GM23338 (cell line): ENCODE results near the gene TPCN2. TPM values are rescaled to one million over a fixed set of nuclear protein-coding genes. Genes with fewer than 3 reads are reported as not detected.

ENCODE experiments used
- ATAC-seq: fragments of 200-7000 bp; cut with Tn5 transposase; 3 replicates; pipeline ENCODE4 v1.9.1; 2020
- DNase-seq: peaks from one replicate; pipeline ENCODE4 v3.0.0-alpha.2; 2015; ENCODE audit warnings: low spot score
- H2AFZ ChIP-seq: fragments of 200-600 bp; sonication (generic); 2 replicates; pipeline ENCODE4 v1.8.0; 2016; ENCODE audit warnings: antibody characterized with exemption, mild to moderate bottlenecking, moderate library complexity
- H3F3A ChIP-seq: fragments of 200-600 bp; sonication (generic); replicated peaks from 2 replicates; pipeline ENCODE4 v1.8.0; 2017; ENCODE audit warnings: antibody characterized with exemption, mixed run types, low read depth
- H3K27ac ChIP-seq: fragments of 200-600 bp; sonication (generic); 2 replicates; pipeline ENCODE4 v1.6.1; 2016; ENCODE audit warnings: low read depth
- H3K27me3 ChIP-seq: fragments of 200-600 bp; sonication (generic); 2 replicates; pipeline ENCODE4 v1.8.0; 2016; ENCODE audit warnings: mild to moderate bottlenecking, mixed run types, moderate library complexity; ENCODE audit not compliant: insufficient read depth
- H3K36me3 ChIP-seq: fragments of 200-600 bp; sonication (generic); 2 replicates; pipeline ENCODE4 v1.8.0; 2016; ENCODE audit warnings: mild to moderate bottlenecking; ENCODE audit not compliant: insufficient read depth
- H3K4me1 ChIP-seq: fragments of 200-600 bp; sonication (generic); 2 replicates; pipeline ENCODE4 v1.8.0; 2016; ENCODE audit warnings: mild to moderate bottlenecking, moderate library complexity; ENCODE audit not compliant: insufficient read depth
- H3K4me2 ChIP-seq: fragments of 200-600 bp; sonication (generic); 2 replicates; pipeline ENCODE4 v1.7.1; 2017; ENCODE audit warnings: mixed run types
- H3K4me3 ChIP-seq: fragments of 200-600 bp; sonication (generic); 2 replicates; pipeline ENCODE4 v1.6.1; 2016; ENCODE audit warnings: mixed run types
- H3K79me2 ChIP-seq: fragments of 200-600 bp; sonication (generic); replicated peaks from 2 replicates; pipeline ENCODE4 v1.8.0; 2017; ENCODE audit warnings: mild to moderate bottlenecking; ENCODE audit not compliant: insufficient read depth
- H3K9me2 ChIP-seq: fragments of 200-600 bp; sonication (generic); 2 replicates; pipeline ENCODE4 v1.8.0; 2017; ENCODE audit not compliant: insufficient read depth
- H4K20me1 ChIP-seq: fragments of 200-600 bp; sonication (generic); replicated peaks from 2 replicates; pipeline ENCODE4 v1.8.0; 2017; ENCODE audit warnings: mild to moderate bottlenecking; ENCODE audit not compliant: insufficient read depth
- H3K27ac Mint-ChIP-seq: 2 replicates; pipeline ENCODE4 v1.8.0; 2020; ENCODE audit warnings: inconsistent platforms, mild to moderate bottlenecking, moderate library complexity, mixed read lengths
- H3K27me3 Mint-ChIP-seq: 3 replicates; pipeline ENCODE4 v1.8.0; 2022; ENCODE audit warnings: low read depth, mild to moderate bottlenecking, moderate library complexity, mixed read lengths, inconsistent platforms; ENCODE audit not compliant: insufficient read depth, poor library complexity
- H3K36me3 Mint-ChIP-seq: 3 replicates; pipeline ENCODE4 v1.8.0; 2021; ENCODE audit warnings: low read depth, mild to moderate bottlenecking, inconsistent platforms, moderate library complexity, mixed read lengths
- H3K4me1 Mint-ChIP-seq: 3 replicates; pipeline ENCODE4 v1.8.0; 2020; ENCODE audit warnings: mild to moderate bottlenecking, inconsistent platforms, mixed read lengths
- H3K4me3 Mint-ChIP-seq: 3 replicates; pipeline ENCODE4 v1.8.0; 2021; ENCODE audit warnings: moderate library complexity, mild to moderate bottlenecking, inconsistent platforms, mixed read lengths
- H3K9me3 Mint-ChIP-seq: 3 replicates; pipeline ENCODE4 v1.8.0; 2020; ENCODE audit warnings: moderate library complexity, mild to moderate bottlenecking, inconsistent platforms, mixed read lengths
- CREB1 ChIP-seq: fragments of 250-450 bp; sonication (Bioruptor Pico); IDR thresholded peaks from 2 replicates; pipeline ENCODE4 v1.5.0; 2020; ENCODE audit warnings: low read depth, mild to moderate bottlenecking, moderate library complexity
- EZH2 ChIP-seq: fragments of 200-600 bp; sonication (generic); IDR thresholded peaks from one replicate; pipeline ENCODE4 v1.8.0; 2017; ENCODE audit warnings: antibody characterized with exemption, mild to moderate bottlenecking, low read depth; ENCODE audit not compliant: unreplicated experiment
- NANOG ChIP-seq: IDR thresholded peaks from 2 replicates; pipeline ENCODE4 v1.6.1; 2016; ENCODE audit warnings: antibody characterized with exemption, borderline replicate concordance
- POLR2AphosphoS5 ChIP-seq: IDR thresholded peaks from 2 replicates; pipeline ENCODE4 v1.6.1; 2016; ENCODE audit warnings: antibody characterized with exemption, low read depth
- STAT1 ChIP-seq: IDR thresholded peaks from one replicate; pipeline ENCODE4 v1.6.1; 2016; ENCODE audit warnings: antibody characterized with exemption; ENCODE audit not compliant: unreplicated experiment
- polyA plus RNA-seq: library from polyadenylated mRNA; unstranded; fragments of >200 nt; fragmentation: Nextera tagmentation; extraction: Ambion mirVana; gene quantifications from 2 replicates; pipeline ENCODE4 v1.2.1, GENCODE V29; 2016
- total RNA-seq: library from RNA; depleted of rRNA; stranded (reverse); fragments of >200 nt; shearing (Covaris generic); gene quantifications from 2 replicates; pipeline ENCODE4 v1.2.3, GENCODE V29; 2014
- TF ChIP-seq, protein P1 (sequence below): fragments of 250-450 bp; sonication (Bioruptor Pico); IDR thresholded peaks from 2 replicates; pipeline ENCODE4 v1.5.0; 2020; ENCODE audit warnings: mild to moderate bottlenecking, moderate library complexity
- TF ChIP-seq, protein P2 (sequence below): IDR thresholded peaks from 2 replicates; pipeline ENCODE4 v1.6.1; 2016; ENCODE audit warnings: antibody characterized with exemption
- TF ChIP-seq, protein P3 (sequence below), 2 experiments: fragments of 200-600 bp in 1 of 2; sonication (generic) in 1 of 2; conservative IDR thresholded peaks; 2 replicates each; pipeline versions ENCODE4 v1.5.1 to v1.6.1; 2016 to 2017; ENCODE audit warnings: antibody characterized with exemption in 2 of 2, low read depth in 2 of 2, mild to moderate bottlenecking in 2 of 2, moderate library complexity in 1 of 2

Gene TPCN2
- total and polyA plus RNA-seq, 2 experiments from 2014 or later, result 5.8 to 14.7 TPM

DNA sequence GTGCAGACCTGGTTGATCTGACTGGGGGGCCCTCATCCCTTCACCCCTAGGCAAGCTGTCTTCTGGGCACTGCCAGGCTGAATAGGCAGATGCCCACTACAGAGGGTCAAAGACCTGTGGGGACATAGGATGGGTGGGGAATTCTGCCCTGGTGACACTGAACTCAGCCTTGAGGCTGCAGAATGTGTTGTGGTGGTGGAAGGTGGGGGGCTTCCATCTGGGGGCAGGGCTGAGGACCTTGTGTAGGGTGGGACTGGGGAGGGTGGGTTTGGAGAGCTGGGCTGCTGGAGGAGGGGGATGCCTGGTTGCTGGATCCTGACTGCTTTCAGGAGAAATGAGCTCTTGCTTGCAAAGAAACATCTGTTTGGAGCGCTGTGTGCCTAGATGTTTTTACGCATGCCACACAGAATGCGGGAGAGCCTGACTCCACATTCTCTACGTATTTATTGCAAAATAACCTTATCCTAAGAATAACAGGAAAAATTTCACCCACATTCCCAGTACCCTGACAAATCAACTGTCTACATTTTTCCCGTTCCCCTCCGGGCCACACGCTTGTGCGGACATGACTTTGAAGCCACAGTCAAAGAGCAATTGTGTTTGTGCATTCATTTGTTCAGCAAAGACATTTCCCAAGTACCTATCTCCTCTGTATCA is 125.3 kb downstream of the TPCN2 start (continued):
- TF ChIP-seq, protein P1, sequence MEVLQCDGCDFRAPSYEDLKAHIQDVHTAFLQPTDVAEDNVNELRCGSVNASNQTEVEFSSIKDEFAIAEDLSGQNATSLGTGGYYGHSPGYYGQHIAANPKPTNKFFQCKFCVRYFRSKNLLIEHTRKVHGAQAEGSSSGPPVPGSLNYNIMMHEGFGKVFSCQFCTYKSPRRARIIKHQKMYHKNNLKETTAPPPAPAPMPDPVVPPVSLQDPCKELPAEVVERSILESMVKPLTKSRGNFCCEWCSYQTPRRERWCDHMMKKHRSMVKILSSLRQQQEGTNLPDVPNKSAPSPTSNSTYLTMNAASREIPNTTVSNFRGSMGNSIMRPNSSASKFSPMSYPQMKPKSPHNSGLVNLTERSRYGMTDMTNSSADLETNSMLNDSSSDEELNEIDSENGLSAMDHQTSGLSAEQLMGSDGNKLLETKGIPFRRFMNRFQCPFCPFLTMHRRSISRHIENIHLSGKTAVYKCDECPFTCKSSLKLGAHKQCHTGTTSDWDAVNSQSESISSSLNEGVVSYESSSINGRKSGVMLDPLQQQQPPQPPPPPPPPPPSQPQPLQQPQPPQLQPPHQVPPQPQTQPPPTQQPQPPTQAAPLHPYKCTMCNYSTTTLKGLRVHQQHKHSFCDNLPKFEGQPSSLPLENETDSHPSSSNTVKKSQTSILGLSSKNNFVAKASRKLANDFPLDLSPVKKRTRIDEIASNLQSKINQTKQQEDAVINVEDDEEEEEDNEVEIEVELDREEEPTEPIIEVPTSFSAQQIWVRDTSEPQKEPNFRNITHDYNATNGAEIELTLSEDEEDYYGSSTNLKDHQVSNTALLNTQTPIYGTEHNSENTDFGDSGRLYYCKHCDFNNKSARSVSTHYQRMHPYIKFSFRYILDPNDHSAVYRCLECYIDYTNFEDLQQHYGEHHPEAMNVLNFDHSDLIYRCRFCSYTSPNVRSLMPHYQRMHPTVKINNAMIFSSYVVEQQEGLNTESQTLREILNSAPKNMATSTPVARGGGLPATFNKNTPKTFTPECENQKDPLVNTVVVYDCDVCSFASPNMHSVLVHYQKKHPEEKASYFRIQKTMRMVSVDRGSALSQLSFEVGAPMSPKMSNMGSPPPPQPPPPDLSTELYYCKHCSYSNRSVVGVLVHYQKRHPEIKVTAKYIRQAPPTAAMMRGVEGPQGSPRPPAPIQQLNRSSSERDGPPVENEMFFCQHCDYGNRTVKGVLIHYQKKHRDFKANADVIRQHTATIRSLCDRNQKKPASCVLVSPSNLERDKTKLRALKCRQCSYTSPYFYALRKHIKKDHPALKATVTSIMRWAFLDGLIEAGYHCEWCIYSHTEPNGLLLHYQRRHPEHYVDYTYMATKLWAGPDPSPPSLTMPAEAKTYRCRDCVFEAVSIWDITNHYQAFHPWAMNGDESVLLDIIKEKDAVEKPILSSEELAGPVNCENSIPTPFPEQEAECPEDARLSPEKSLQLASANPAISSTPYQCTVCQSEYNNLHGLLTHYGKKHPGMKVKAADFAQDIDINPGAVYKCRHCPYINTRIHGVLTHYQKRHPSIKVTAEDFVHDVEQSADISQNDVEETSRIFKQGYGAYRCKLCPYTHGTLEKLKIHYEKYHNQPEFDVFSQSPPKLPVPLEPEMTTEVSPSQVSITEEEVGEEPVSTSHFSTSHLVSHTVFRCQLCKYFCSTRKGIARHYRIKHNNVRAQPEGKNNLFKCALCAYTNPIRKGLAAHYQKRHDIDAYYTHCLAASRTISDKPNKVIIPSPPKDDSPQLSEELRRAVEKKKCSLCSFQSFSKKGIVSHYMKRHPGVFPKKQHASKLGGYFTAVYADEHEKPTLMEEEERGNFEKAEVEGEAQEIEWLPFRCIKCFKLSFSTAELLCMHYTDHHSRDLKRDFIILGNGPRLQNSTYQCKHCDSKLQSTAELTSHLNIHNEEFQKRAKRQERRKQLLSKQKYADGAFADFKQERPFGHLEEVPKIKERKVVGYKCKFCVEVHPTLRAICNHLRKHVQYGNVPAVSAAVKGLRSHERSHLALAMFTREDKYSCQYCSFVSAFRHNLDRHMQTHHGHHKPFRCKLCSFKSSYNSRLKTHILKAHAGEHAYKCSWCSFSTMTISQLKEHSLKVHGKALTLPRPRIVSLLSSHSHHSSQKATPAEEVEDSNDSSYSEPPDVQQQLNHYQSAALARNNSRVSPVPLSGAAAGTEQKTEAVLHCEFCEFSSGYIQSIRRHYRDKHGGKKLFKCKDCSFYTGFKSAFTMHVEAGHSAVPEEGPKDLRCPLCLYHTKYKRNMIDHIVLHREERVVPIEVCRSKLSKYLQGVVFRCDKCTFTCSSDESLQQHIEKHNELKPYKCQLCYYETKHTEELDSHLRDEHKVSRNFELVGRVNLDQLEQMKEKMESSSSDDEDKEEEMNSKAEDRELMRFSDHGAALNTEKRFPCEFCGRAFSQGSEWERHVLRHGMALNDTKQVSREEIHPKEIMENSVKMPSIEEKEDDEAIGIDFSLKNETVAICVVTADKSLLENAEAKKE (CRISPR knock-in tag), result no peak

DNA sequence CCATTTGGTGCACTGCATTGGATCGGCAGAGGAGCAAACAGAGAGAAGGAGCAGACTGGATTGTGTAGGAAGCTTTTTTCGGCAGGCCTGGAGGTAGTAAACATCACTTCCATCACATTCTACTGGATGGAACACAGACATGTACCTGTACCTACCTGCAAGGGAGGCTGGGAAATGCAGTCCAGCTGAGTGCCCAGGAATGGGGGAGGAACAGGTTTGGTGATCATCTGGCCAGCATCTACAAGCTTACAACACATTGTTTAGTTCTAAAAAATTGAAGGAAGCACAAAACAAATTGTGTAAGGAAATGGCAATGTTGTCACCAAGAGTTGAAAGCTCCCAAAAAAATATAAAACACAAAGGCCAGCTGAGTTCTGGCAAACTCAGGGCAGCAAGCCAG is 126.1 kb downstream of the TPCN2 start:
- Histone ChIP-seq H3K36me3 (no peaks in the 10 kb centered on the region), H3K4me1 (no peaks in the 10 kb centered on the region), H3K79me2 (no peaks in the 10 kb centered on the region), H3K27ac (no peak overlapping the region), H3K4me2 (no peak overlapping the region), H3F3A (no peaks in the 10 kb centered on the region), H3K9me2 (no peaks in the 10 kb centered on the region; the same call in 1 of the 2 replicates), H2AFZ (no peak overlapping the region), H3K4me3 (no peak overlapping the region), H4K20me1 (no peaks in the 10 kb centered on the region), H3K27me3 (no peaks in the 10 kb centered on the region)
- Mint-ChIP-seq H3K4me1 (no peaks in the 10 kb centered on the region), H3K27me3 (peaks cover 8% of the 10 kb centered on the region), H3K36me3 (no peaks in the 10 kb centered on the region), H3K9me3 (peaks cover 5% of the 10 kb centered on the region; the same call in 2 of the 3 replicates), H3K27ac (no peak overlapping the region), H3K4me3 (no peak overlapping the region)
- DNase-seq (no peak), ATAC-seq (no peak)
- TF ChIP-seq, protein P2, sequence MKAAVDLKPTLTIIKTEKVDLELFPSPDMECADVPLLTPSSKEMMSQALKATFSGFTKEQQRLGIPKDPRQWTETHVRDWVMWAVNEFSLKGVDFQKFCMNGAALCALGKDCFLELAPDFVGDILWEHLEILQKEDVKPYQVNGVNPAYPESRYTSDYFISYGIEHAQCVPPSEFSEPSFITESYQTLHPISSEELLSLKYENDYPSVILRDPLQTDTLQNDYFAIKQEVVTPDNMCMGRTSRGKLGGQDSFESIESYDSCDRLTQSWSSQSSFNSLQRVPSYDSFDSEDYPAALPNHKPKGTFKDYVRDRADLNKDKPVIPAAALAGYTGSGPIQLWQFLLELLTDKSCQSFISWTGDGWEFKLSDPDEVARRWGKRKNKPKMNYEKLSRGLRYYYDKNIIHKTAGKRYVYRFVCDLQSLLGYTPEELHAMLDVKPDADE, result no peak
- TF ChIP-seq STAT1 (no peak), POLR2AphosphoS5 (no peak), CREB1 (CRISPR knock-in tag) (no peak), EZH2 (no peak), NANOG (no peak)
- TF ChIP-seq, protein P3, sequence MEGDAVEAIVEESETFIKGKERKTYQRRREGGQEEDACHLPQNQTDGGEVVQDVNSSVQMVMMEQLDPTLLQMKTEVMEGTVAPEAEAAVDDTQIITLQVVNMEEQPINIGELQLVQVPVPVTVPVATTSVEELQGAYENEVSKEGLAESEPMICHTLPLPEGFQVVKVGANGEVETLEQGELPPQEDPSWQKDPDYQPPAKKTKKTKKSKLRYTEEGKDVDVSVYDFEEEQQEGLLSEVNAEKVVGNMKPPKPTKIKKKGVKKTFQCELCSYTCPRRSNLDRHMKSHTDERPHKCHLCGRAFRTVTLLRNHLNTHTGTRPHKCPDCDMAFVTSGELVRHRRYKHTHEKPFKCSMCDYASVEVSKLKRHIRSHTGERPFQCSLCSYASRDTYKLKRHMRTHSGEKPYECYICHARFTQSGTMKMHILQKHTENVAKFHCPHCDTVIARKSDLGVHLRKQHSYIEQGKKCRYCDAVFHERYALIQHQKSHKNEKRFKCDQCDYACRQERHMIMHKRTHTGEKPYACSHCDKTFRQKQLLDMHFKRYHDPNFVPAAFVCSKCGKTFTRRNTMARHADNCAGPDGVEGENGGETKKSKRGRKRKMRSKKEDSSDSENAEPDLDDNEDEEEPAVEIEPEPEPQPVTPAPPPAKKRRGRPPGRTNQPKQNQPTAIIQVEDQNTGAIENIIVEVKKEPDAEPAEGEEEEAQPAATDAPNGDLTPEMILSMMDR (conservative IDR thresholded peaks at IDR 0.05; ENCODE audit: low read depth in 2 of 2), result no peak
